BE2C (cell line): ENCODE measurements around the gene KLF5.

Experiments
- DNase-seq: peaks from one replicate; pipeline ENCODE4 v3.0.0-alpha.2; 2020
- H3K27me3 ChIP-seq: fragments of 250-450 bp; sonication (Bioruptor Pico); 2 replicates; pipeline ENCODE4 v1.5.1; 2020; ENCODE audit warnings: mild to moderate bottlenecking
- H3K36me3 ChIP-seq: fragments of 250-450 bp; sonication (Bioruptor Pico); 2 replicates; pipeline ENCODE4 v1.5.1; 2020; ENCODE audit warnings: mild to moderate bottlenecking
- H3K4me1 ChIP-seq: fragments of 250-450 bp; sonication (Bioruptor Pico); 2 replicates; pipeline ENCODE4 v1.5.1; 2020
- H3K4me3 ChIP-seq: 2 replicates; pipeline ENCODE4 v1.5.1; 2011; ENCODE audit warnings: low read depth, low read length
- H3K9me3 ChIP-seq: fragments of 250-450 bp; sonication (Bioruptor Pico); 2 replicates; pipeline ENCODE4 v1.5.1; 2020
- TF ChIP-seq, protein P1 (sequence below): IDR thresholded peaks from 2 replicates; pipeline ENCODE4 v1.5.1; 2012; ENCODE audit warnings: mild to moderate bottlenecking, low read depth, low read length

Gene KLF5

DNA sequence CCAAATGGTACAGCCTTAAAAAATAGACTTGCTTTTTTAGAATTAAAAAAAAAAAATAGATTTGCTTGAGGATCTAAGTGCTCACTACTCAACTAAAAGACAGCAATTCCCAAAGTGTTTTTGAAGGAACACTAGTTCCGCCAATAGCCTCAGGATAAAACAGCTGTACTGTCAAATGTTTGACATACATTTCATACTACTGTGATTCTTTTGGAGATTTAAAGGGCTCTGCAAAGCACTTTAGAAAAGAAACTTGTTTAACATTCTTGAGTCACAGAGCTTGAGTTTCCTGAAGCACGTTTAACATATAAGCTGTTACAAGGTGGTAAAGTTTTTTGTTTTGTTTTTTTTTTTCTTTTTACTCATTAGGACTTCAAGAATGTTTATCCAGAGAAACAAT is 23.1 kb upstream of the KLF5 start:
- no peaks in the 10 kb centered on the region for H3K36me3 ChIP-seq
- no peak for DNase-seq
- no peaks in the 10 kb centered on the region for H3K9me3 ChIP-seq
- H3K4me1 ChIP-seq: no peaks in the 10 kb centered on the region
- no peak overlapping the region for H3K4me3 ChIP-seq
- TF ChIP-seq, protein P1, sequence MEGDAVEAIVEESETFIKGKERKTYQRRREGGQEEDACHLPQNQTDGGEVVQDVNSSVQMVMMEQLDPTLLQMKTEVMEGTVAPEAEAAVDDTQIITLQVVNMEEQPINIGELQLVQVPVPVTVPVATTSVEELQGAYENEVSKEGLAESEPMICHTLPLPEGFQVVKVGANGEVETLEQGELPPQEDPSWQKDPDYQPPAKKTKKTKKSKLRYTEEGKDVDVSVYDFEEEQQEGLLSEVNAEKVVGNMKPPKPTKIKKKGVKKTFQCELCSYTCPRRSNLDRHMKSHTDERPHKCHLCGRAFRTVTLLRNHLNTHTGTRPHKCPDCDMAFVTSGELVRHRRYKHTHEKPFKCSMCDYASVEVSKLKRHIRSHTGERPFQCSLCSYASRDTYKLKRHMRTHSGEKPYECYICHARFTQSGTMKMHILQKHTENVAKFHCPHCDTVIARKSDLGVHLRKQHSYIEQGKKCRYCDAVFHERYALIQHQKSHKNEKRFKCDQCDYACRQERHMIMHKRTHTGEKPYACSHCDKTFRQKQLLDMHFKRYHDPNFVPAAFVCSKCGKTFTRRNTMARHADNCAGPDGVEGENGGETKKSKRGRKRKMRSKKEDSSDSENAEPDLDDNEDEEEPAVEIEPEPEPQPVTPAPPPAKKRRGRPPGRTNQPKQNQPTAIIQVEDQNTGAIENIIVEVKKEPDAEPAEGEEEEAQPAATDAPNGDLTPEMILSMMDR: no peak
- no peaks in the 10 kb centered on the region for H3K27me3 ChIP-seq

DNA sequence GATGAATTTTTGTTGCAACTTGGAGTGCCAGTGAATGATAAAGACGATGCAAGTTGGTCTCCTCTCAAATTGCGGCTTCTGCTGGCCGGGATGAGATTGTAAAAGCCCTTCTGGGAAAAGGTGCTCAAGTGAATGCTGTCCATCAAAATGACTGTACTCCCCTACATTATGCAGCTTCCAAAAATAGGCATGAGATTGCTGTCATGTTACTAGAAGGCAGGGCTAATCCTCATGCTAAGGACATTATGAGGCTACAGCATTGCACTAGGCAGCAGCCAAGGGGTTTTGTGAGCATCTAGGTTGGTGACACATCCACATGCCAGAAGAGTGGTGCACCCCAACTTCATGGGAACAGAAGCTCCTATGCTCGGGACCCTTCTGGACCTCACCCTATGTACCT is 22.2 kb upstream of the KLF5 start:
- Histone ChIP-seq H3K4me3 (no peak overlapping the region), H3K27me3 (no peaks in the 10 kb centered on the region), H3K36me3 (no peaks in the 10 kb centered on the region), H3K4me1 (no peaks in the 10 kb centered on the region), H3K9me3 (no peaks in the 10 kb centered on the region)
- DNase-seq: no peak
- TF ChIP-seq, protein P1: no peak

DNA sequence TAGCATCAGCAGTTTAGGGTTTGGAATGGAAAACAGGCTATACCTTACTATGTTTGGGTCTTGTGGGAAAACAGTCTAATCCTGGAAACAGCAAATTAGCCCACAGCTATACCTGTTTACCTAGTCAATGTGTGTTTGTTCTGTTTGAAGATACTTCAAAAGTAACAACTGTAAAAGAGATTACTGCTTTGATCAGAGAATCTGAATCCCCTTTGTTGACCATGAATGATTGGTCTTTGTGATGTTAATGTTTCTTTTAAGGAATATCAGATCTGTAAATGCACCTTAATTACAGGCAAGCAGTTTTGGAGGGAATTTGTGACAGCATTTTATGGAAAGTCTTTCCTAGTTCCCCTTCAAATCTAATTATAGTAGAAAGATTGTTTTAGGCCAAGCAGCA is 20.7 kb upstream of the KLF5 start:
- Histone ChIP-seq H3K9me3 (no peaks in the 10 kb centered on the region), H3K4me1 (no peaks in the 10 kb centered on the region), H3K36me3 (no peaks in the 10 kb centered on the region), H3K27me3 (no peaks in the 10 kb centered on the region), H3K4me3 (no peak overlapping the region)
- TF ChIP-seq, protein P1: no peak
- no peak for DNase-seq

DNA sequence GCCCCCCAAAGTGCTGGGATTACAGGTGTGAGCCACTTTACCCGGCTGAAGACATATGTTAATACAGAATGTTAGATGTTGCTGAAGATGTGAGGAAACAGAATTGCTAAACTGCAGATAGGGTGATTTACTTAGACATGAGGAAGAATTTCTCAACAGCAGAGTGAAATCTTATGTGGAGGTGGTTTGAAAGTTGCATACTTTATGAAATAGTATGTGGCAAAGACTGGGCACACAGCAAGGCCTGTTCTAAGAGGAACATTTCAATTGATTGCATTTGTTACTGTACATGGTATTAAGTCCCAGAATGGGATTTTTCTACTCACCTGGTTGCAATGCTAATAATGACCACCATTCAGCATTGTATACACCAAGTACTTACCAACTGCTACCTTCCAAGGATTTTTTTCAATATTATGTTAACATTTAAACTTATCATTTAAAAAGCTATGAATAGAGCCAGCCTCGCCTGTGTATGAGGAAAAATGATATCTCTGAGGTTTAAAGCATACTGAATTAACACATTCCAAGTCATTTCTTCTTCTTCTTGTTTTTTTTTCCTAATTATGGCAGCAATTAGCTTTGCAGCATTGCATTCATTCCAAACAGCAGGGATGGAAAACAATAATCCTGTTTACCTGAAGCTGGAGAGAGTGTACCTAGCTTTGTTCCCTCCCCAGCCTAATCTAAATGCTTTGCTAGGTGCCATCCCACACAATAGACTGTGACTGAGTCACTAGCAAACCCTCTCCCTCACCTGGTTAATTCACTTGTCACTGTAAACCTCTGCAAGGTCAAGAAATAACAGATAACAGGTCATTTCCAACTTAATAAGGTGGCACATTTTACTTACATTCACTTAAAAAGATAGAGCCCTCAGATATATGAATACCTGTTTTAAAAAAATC is 19.4 kb upstream of the KLF5 start:
- no peaks in the 10 kb centered on the region for H3K27me3 ChIP-seq
- H3K36me3 ChIP-seq: no peaks in the 10 kb centered on the region
- H3K4me3 ChIP-seq: no peak overlapping the region
- TF ChIP-seq, protein P1: no peak
- no peak for DNase-seq
- H3K4me1 ChIP-seq: no peaks in the 10 kb centered on the region
- H3K9me3 ChIP-seq: no peaks in the 10 kb centered on the region

DNA sequence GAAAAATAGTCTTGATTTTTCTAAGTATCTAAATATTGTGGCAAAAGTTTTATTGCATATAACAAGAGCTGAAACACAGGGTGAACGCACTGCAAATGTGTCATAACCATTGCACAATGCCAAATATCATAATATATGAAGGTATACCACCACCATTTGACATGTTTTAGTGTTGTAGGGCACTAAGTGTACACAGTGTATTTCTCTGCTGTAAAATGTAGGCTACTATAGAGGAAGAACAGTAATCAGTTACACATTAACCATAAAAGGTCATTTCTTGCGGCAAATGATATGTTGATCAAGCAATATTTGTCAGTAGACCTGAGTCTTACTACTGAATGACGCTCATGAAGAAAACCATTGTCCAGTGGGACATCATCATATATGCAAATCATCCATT is 18.3 kb upstream of the KLF5 start:
- TF ChIP-seq, protein P1: no peak
- no peak for DNase-seq
- Histone ChIP-seq H3K4me1 (no peaks in the 10 kb centered on the region), H3K36me3 (no peaks in the 10 kb centered on the region), H3K9me3 (no peaks in the 10 kb centered on the region), H3K27me3 (no peaks in the 10 kb centered on the region), H3K4me3 (no peak overlapping the region)

DNA sequence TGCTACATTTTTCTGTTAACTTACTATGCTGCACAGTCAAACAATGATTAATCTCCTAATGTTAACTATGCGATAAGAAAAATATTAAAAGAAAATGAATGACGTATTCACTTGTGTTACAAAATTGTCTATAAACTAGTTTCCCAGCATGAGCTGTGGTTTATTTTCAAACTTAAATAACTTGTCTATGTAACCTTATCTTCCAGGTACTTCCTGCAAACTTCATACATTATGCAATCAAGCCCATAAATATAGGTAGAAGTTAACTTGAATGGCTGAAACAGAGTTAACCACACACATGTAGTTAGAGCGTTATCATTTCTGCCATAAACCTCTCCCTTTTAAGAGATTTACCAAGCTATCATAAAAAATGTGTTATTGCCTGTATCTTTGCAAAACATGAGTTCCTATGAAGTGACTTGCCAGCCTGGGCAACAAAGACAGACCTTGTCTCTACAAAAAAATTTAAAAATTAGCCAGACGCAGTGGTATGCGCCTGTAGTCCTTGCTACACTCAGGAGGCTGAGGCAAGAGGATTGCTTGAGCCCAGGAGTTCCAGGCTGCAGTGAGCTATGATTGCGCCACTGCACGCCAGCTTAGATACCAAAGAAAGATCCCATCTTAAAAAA is 17.7 kb upstream of the KLF5 start:
- Histone ChIP-seq H3K36me3 (no peaks in the 10 kb centered on the region), H3K4me3 (no peak overlapping the region), H3K4me1 (no peaks in the 10 kb centered on the region), H3K9me3 (no peaks in the 10 kb centered on the region), H3K27me3 (no peaks in the 10 kb centered on the region)
- DNase-seq: no peak
- TF ChIP-seq, protein P1: no peak
